ENCODE results near the gene FOXP4.
A peak's percentile ranks its signal among the peaks of the same experiment; 100 is the strongest.

The FOXP4 gene

DNA sequence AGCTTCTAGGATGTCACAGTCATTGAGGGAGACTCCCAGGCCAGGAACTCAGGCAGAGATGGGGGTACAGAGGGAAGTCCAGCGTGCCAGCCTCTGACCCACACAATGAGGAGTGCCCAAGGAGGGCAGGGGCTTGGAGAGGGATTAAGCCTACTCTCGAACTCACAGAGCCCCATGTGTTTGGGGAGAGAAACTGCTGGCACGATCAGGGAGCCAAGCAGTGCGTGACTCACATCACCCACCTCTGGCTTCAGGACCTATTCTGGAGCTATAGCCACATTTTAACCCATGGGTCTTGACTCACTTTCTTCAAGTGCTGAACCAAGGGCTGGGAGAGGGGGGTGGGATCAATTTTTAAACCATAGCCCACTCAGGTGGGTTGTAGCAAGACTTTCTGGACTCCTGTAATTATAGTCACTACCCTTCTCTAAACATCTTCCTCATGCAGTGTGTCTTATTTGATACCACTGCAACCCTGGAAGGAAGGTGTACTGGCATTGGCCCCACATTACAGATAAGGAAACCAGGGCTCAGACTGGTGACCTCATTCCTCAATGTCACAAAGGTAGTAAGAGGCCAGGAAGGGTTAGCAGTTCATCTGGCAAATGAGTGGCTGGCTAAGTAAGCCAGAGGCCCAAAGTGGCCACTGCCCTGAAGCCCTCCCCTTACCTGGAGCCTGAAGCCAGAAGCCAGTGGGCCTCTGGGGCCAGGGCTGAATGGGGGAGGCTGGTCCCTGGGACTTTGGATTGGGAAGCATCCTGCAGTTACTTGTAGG is 12.0 kb downstream of the FOXP4 start:
- no peak overlapping the region for H3K9ac ChIP-seq
- no peak overlapping the region for H3K4me2 ChIP-seq (ENCODE audit: low read length)
- peaks cover 20% of the 10 kb centered on the region for H3K79me2 ChIP-seq
- H3K9me3 ChIP-seq (ENCODE audit: control insufficient read depth, low read length), result no peaks in the 10 kb centered on the region
- no peaks in the 10 kb centered on the region for H3K27me3 ChIP-seq (ENCODE audit: control insufficient read depth, insufficient read depth, low read length)
- H3K4me1 ChIP-seq, result peaks cover 8% of the 10 kb centered on the region
- H3K36me3 ChIP-seq (ENCODE audit: control insufficient read depth, insufficient read depth, low read length), result no peaks in the 10 kb centered on the region
- no peak overlapping the region for H3K27ac ChIP-seq
- H2AFZ ChIP-seq, result no peak overlapping the region
- no peak overlapping the region for H3K4me3 ChIP-seq (ENCODE audit: low read depth, low read length)
- TF ChIP-seq, protein P1, sequence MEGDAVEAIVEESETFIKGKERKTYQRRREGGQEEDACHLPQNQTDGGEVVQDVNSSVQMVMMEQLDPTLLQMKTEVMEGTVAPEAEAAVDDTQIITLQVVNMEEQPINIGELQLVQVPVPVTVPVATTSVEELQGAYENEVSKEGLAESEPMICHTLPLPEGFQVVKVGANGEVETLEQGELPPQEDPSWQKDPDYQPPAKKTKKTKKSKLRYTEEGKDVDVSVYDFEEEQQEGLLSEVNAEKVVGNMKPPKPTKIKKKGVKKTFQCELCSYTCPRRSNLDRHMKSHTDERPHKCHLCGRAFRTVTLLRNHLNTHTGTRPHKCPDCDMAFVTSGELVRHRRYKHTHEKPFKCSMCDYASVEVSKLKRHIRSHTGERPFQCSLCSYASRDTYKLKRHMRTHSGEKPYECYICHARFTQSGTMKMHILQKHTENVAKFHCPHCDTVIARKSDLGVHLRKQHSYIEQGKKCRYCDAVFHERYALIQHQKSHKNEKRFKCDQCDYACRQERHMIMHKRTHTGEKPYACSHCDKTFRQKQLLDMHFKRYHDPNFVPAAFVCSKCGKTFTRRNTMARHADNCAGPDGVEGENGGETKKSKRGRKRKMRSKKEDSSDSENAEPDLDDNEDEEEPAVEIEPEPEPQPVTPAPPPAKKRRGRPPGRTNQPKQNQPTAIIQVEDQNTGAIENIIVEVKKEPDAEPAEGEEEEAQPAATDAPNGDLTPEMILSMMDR (IDR thresholded peaks at IDR 0.05), result no peak

DNA sequence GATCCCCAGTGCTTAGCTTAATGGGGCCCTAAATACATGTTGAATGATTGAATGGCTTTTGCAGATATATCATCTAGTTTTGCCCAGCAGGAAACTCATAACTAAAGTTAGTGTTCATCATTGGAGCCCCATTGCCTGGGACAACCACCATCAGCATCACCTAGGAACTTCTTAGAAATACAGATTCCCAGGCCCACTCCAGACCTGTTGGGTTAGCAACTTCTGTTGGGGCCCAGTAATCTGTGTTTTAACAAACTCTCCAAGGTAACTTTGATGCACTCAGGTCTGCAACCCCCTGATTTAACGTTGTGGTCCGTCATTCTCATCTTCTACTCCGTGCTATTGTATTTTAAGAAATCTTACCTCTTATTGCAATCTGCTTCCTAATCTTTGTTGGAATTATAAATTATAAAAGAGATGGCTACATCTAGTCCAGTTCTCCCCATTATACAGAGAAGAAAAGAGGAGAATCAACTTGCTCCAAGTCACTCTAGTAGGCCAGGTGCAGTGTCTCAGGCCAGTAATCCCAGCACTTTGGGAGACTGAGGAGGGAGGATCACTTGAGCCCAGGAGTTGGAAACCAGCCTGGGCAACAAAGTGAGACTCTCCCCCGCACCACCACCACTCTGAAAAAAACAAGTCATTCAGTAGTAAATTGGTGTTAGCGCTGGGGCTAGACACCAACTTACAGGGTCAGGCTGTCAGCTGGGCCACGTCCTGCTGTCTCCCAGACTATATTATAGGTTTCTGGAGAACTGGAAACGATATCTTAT is 13.7 kb downstream of the FOXP4 start:
- Histone ChIP-seq H3K9ac (no peak overlapping the region), H3K4me1 (peaks cover 4% of the 10 kb centered on the region), H3K27ac (no peak overlapping the region), H3K27me3 (ENCODE audit: control insufficient read depth, insufficient read depth, low read length) (no peaks in the 10 kb centered on the region), H3K9me3 (ENCODE audit: control insufficient read depth, low read length) (no peaks in the 10 kb centered on the region), H2AFZ (peak overlapping the region; percentile 66), H3K4me2 (ENCODE audit: low read length) (no peak overlapping the region), H3K4me3 (ENCODE audit: low read depth, low read length) (no peak overlapping the region), H3K79me2 (peaks cover 20% of the 10 kb centered on the region), H3K36me3 (ENCODE audit: control insufficient read depth, insufficient read depth, low read length) (no peaks in the 10 kb centered on the region)
- TF ChIP-seq, protein P1 (IDR thresholded peaks at IDR 0.05), result no peak

DNA sequence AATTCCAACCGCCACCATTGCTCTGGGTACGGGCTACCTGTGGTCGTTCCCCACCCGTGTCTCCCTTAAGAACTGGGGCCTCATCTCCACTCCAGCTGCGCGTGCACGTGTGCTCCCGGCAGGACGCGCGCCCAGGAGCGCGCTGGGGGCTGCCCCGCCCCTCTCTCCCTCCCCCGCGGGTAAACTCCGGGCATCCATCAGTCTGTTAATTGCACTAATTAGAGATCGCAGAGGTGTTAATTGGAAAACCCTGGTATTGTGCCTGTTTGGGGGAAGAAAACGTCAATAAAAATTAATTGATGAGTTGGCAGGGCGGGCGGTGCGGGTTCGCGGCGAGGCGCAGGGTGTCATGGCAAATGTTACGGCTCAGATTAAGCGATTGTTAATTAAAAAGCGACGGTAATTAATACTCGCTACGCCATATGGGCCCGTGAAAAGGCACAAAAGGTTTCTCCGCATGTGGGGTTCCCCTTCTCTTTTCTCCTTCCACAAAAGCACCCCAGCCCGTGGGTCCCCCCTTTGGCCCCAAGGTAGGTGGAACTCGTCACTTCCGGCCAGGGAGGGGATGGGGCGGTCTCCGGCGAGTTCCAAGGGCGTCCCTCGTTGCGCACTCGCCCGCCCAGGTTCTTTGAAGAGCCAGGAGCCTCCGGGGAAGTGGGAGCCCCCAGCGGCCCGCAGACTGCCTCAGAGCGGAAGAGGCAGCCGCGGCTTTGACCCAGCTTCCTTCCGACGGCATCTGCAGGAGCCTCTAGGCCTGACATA is 14.4 kb downstream of the FOXP4 start:
- no peaks in the 10 kb centered on the region for H3K36me3 ChIP-seq (ENCODE audit: control insufficient read depth, insufficient read depth, low read length)
- H3K4me1 ChIP-seq, result peaks cover 4% of the 10 kb centered on the region
- H2AFZ ChIP-seq, result peak overlapping the region; percentile 66
- H3K27me3 ChIP-seq (ENCODE audit: control insufficient read depth, insufficient read depth, low read length), result no peaks in the 10 kb centered on the region
- H3K4me3 ChIP-seq (ENCODE audit: low read depth, low read length), result no peak overlapping the region
- TF ChIP-seq, protein P1 (IDR thresholded peaks at IDR 0.05), result no peak
- H3K79me2 ChIP-seq, result peaks cover 20% of the 10 kb centered on the region
- no peaks in the 10 kb centered on the region for H3K9me3 ChIP-seq (ENCODE audit: control insufficient read depth, low read length)
- no peak overlapping the region for H3K27ac ChIP-seq
- peak overlapping the region; percentile 15 for H3K4me2 ChIP-seq (ENCODE audit: low read length)
- no peak overlapping the region for H3K9ac ChIP-seq

DNA sequence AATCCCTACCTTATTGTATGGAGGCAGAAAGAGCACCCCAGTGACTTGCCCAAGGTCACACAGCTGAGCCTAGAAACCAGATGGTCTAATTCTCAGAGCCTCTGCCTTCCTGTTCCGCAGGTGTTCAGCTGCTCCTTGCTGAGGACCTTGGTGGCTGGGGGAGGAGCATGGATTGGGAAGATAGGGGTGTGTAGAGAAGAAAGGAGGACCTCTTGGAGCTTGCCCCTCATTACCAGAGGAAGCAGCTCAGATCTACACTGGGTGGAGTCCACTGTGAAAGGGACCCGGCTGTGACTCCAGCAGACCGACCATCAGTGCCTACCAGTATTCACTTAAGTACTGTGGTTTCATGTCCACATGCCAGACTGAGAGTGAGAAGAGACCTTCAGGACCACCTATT is 15.2 kb downstream of the FOXP4 start:
- Histone ChIP-seq H3K9me3 (ENCODE audit: control insufficient read depth, low read length) (no peaks in the 10 kb centered on the region), H2AFZ (no peak overlapping the region), H3K27ac (no peak overlapping the region), H3K4me2 (ENCODE audit: low read length) (no peak overlapping the region), H3K9ac (no peak overlapping the region), H3K4me3 (ENCODE audit: low read depth, low read length) (no peak overlapping the region), H3K79me2 (peaks cover 18% of the 10 kb centered on the region), H3K27me3 (ENCODE audit: control insufficient read depth, insufficient read depth, low read length) (no peaks in the 10 kb centered on the region), H3K36me3 (ENCODE audit: control insufficient read depth, insufficient read depth, low read length) (no peaks in the 10 kb centered on the region), H3K4me1 (peaks cover 4% of the 10 kb centered on the region)
- TF ChIP-seq, protein P1 (IDR thresholded peaks at IDR 0.05), result no peak

Measured in parathyroid adenoma (tissue), 2 donors.